ENCODE measurements around the gene ATP6V0E1. TPM values are rescaled to one million over a fixed set of nuclear protein-coding genes. Genes with fewer than 3 reads are reported as not detected.
A peak's percentile ranks its signal among the peaks of the same experiment; 100 is the strongest.

ATP6V0E1 gene
- 100 to 1,000 TPM; 173 to 219 (median 185) TPM for total RNA-seq

- TF ChIP-seq CTCF (IDR thresholded peaks at IDR 0.05), result no peak
- peak; percentile 93 for TF ChIP-seq POLR2A (IDR thresholded peaks at IDR 0.05)
- TF ChIP-seq POLR2AphosphoS5 (IDR thresholded peaks at IDR 0.05), result peak; percentile 88 to 98 (median 91)
- H3K27me3 ChIP-seq, result no peaks in the 10 kb centered on the region
- intact Hi-C loops (cut with DNase I; ENCODE audit: low total_unique reads), result loop anchor here (10.0 kb wide), 1 partner anchor 71 kb away; the partner anchor contains the start of gene CREBRF
- peaks cover 3 to 6% of the 10 kb centered on the region in 2 donors for H3K4me1 ChIP-seq
- no peaks in the 10 kb centered on the region for H3K36me3 ChIP-seq
- H3K9me3 ChIP-seq, result no peaks in the 10 kb centered on the region
- DNase-seq (ENCODE audit: low spot score in 2 of 2), result peak; percentile 95
- H3K27ac ChIP-seq, result peak within 1 kb of the TSS; percentile 98 to 99
- H3K4me3 ChIP-seq, result peak within 1 kb of the TSS; percentile 92 to 97 (median 96)
Observed at GRCh38 chr5:172983542-172984243, at the start of gene ATP6V0E1. Gene ATP6V0E1, plus strand, starts transcription at chr5:172983771. Its CDS starts 90 bp downstream, at chr5:172983861.

GRCh38 chr5:172935096-172935495, 48.5 kb upstream of the ATP6V0E1 start:
- no peaks in the 10 kb centered on the region for H3K36me3 ChIP-seq
- intact Hi-C loops (cut with DNase I; ENCODE audit: low total_unique reads), result no loop called here

GRCh38 chr5:172936401-172936800, 47.2 kb upstream of the ATP6V0E1 start:
- no peak for TF ChIP-seq POLR2A (IDR thresholded peaks at IDR 0.05)
- TF ChIP-seq CTCF (IDR thresholded peaks at IDR 0.05), result no peak
- no peak for TF ChIP-seq POLR2AphosphoS5 (IDR thresholded peaks at IDR 0.05)
- Histone ChIP-seq H3K4me1 (peaks cover 0 to 3% of the 10 kb centered on the region in 2 donors), H3K36me3 (no peaks in the 10 kb centered on the region), H3K27ac (no peak overlapping the region), H3K4me3 (no peak overlapping the region), H3K9me3 (no peaks in the 10 kb centered on the region), H3K27me3 (no peaks in the 10 kb centered on the region)
- DNase-seq (ENCODE audit: low spot score in 2 of 2), result no peak
- intact Hi-C loops (cut with DNase I; ENCODE audit: low total_unique reads), result no loop called here

More at GRCh38 chr5:172935096-172935495, 48.5 kb upstream of the ATP6V0E1 start:
- no peak for DNase-seq (ENCODE audit: low spot score in 2 of 2)
- Histone ChIP-seq H3K4me3 (no peak overlapping the region), H3K27me3 (no peaks in the 10 kb centered on the region), H3K4me1 (peaks cover 0 to 3% of the 10 kb centered on the region in 2 donors), H3K9me3 (no peaks in the 10 kb centered on the region), H3K27ac (no peak overlapping the region)
- no peak for TF ChIP-seq POLR2AphosphoS5 (IDR thresholded peaks at IDR 0.05)
- no peak for TF ChIP-seq POLR2A (IDR thresholded peaks at IDR 0.05)
- TF ChIP-seq CTCF (IDR thresholded peaks at IDR 0.05), result no peak

GRCh38 chr5:172939071-172939470, 44.5 kb upstream of the ATP6V0E1 start:
- H3K4me1 ChIP-seq, result no peaks in the 10 kb centered on the region
- intact Hi-C loops (cut with DNase I; ENCODE audit: low total_unique reads), result no loop called here
- H3K4me3 ChIP-seq, result no peak overlapping the region
- no peak overlapping the region for H3K27ac ChIP-seq
- H3K36me3 ChIP-seq, result no peaks in the 10 kb centered on the region
- TF ChIP-seq POLR2AphosphoS5 (IDR thresholded peaks at IDR 0.05) (no peak), CTCF (IDR thresholded peaks at IDR 0.05) (no peak), POLR2A (IDR thresholded peaks at IDR 0.05) (no peak)
- no peak for DNase-seq (ENCODE audit: low spot score in 2 of 2)
- no peaks in the 10 kb centered on the region for H3K9me3 ChIP-seq
- H3K27me3 ChIP-seq, result no peaks in the 10 kb centered on the region

DNA sequence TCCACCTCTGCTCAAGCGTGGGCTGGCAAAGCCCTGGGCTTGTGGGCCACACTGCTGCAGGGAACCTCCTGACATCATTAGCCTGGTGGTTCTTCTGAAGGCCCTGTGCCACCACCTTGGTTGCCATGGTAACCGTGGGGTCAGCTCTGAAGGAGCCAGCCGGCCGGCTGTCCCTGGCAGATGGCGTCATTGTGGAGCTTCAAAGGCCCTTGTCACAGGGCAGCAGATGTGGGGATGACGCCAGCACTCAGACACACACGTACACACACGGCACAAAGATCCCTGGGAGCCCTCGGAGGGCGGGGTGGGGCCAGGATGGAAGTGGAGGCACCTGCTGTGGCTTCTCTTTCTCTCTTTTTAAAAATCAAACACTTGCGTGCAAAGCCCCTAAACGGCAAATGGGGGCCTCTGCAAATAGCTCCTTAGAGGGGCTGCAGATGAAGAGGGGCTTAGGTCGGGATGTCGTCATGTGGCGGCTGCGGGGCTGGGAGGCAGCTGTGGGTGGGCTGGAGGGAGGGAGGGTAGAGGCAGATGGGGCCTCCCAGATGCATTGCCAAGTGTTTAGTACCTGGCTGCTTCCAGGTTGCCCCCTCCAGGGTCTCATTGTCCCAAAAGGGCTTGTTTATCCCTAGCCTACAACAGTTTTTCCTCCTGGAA, 43.8 kb upstream of the ATP6V0E1 start:
- Histone ChIP-seq H3K9me3 (no peaks in the 10 kb centered on the region), H3K4me1 (no peaks in the 10 kb centered on the region), H3K27me3 (no peaks in the 10 kb centered on the region), H3K27ac (no peak overlapping the region), H3K4me3 (no peak overlapping the region), H3K36me3 (no peaks in the 10 kb centered on the region)
- DNase-seq (ENCODE audit: low spot score in 2 of 2), result no peak
- intact Hi-C loops (cut with DNase I; ENCODE audit: low total_unique reads), result loop anchor here (10.0 kb wide), 1 partner anchor 475 kb away; no protein-coding TSS in a partner anchor
- TF ChIP-seq POLR2A (IDR thresholded peaks at IDR 0.05) (no peak), POLR2AphosphoS5 (IDR thresholded peaks at IDR 0.05) (no peak), CTCF (IDR thresholded peaks at IDR 0.05) (no peak)

Measured in breast epithelium (tissue), 4 donors.